GM19099 (cell line): Measurements from ENCODE around the gene RRAS2.

Source experiments
- POLR2A ChIP-seq: IDR thresholded peaks from 3 replicates; pipeline ENCODE4 v1.6.1; 2011; ENCODE audit warnings: low read depth; ENCODE audit not compliant: insufficient read length; ENCODE audit errors: extremely low read depth

Gene RRAS2

GRCh38 chr11:14376920-14377319 is 17.9 kb upstream of the RRAS2 start:
- TF ChIP-seq POLR2A = no peak

GRCh38 chr11:14374922-14375830 is 16.2 kb upstream of the RRAS2 start:
- no peak for TF ChIP-seq POLR2A

DNA sequence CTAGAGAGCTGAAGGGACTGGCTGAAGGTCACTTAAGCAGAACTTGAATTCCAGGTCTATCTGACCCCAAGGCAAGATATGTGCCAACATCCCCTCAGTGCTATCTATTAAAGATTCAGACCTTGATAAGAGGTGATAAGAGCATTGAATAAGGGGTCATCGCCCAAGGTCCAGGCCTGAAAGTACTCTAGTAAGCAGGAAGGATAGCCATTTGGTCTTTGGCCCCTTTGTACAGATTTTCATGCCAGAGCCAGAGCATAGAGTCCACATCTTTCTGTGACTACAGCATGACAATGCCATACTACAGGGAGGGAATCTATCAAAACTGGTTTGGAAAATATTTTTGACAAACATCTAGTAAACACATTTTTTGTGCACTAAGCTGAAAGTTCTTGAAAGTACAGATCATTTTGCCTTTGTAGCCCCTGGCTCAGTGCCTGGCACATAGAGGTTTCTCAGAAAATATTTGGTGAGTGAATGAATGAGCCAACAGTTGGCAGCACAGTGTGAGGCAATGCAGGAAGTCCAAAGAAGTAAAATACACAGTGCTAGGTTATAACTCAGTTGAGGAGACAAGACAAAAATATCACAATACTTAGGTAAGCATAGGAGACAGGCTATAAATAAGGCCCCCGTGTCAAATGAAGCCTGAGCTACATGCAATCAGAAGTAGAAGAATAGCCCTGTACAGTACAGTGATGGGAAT is 15.1 kb upstream of the RRAS2 start:
- TF ChIP-seq POLR2A = no peak

DNA sequence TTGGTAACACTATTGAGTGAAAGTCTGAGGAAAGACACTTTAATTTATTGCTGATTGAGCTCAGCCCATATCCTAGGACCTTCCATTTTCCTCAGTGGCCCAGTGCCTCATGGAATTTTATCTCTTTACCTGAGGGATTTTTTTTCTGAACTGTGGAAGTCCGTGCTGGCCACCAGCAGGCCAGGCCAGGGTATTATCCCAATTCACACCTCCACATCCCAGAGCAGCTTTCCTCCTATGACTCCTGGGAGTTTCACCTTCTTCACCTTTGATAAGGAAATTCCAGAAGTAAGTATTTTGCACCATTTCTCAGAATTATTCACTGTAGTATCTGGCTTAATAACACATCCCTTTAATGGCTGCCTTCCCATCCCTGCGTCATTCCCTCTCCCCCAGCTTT is 13.0 kb upstream of the RRAS2 start:
- TF ChIP-seq POLR2A = no peak

DNA sequence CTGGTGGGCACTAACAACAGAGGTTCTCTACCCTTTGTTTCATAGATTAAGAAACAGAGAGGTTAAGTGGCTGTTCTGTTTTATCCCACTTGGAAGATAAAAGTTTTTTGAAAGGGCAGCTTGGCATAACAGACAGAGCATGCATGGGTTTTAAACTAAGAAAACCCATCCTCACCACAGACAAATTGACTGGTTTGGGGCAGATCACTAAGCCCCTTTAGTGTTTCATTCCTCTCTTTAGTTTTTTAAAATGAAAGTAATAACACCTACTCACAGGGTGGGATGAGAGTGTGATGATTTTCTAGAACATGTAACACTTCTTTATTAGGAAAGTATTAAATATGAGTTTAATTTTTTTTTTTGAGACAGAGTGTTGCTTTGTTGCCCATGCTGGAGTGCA is 12.3 kb upstream of the RRAS2 start:
- no peak for TF ChIP-seq POLR2A

DNA sequence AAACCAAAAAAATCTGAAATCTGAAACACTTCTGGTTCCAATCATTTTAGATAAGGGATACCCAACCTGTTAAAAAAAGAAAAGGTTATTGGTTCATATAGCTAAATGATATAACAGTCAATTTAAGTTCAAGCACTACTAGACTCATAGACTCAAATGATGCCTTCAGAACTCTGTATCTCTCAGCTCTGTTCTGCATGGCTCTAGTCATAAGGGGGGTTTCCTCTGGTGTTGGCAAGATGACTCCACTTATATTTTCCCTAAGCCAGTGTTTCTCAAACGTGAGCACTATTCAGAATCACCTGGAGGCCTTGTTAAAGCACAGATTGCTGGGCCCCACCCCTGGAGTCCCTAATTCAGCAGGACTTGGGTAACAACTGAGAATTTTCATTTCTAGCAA is 11.5 kb upstream of the RRAS2 start:
- no peak for TF ChIP-seq POLR2A

GRCh38 chr11:14369598-14369997 is 10.6 kb upstream of the RRAS2 start:
- no peak for TF ChIP-seq POLR2A

DNA sequence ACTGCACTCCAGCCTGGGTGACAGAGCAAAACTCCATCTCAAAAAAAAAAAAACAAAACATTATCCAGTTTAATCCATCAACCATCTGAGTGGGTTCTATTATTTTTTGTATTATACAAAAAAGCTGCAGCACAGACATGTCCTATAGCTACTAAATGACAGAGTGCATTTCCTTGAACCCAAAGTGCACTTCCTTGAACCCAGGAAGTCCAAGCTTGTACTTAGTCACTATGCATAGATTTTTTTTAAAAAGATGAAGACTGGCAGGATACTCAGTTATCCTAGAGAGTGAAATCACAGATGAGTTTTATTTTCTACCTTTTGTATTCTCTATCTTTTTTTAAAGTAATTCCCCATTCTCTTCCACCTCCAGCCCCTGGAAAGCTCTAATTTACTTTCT is 8.0 kb upstream of the RRAS2 start:
- TF ChIP-seq POLR2A = no peak

DNA sequence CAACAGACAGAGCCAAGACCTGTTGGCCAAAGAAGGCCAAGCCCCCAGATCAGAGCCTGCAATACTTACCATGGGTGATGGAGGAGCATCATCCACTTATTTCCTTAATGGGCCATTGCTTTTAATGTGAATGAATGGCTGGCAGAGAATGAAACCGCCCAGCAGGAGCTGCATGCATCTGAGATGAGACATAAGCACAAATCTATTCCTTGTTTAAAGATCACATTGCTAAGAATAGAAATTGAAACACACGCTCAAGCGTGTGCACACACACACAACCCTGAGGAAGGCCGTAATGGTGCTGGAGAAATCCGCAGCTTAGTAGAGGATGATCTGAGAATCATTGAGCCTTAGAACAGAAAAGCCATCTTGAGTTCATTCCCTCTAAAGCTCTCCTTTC is 5.3 kb upstream of the RRAS2 start:
- TF ChIP-seq POLR2A = no peak

DNA sequence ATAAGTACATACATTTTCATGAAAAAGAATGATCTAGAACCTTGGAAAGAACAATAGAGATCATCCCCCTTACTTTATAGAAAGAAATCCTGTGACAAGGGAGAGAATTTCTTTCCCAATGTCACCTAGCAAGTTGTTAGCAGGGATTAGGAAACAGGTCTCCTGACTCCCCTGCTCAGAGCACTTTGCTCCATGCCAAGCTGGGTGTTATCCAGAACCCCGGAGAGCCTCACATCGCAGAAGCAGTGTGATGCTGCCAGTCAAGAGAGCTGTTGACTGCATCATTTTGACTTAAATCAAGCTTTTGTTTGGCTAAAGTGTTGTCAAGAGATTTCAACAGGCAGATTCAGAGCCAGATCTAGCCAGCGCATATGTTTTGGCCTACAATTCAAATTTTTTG is 3.6 kb upstream of the RRAS2 start:
- no peak for TF ChIP-seq POLR2A

DNA sequence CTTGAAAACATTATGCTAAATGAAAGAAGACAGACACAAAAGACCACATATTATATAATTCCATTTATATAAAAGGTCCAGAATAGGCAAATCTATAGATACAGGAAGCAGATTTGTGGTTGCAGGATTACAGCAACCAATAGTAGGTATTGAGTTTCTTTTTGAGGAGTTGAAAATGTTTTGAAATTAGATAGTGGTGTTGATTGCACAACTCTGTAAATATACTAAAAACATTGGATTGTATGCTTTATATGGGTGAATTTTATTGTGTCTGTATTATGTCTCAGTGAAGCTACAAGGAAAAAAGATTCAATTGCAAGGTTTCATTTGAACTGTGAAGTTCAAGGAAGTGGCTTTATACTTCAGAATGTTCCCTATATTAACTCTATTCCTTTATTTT is 3.0 kb upstream of the RRAS2 start:
- TF ChIP-seq POLR2A = no peak

DNA sequence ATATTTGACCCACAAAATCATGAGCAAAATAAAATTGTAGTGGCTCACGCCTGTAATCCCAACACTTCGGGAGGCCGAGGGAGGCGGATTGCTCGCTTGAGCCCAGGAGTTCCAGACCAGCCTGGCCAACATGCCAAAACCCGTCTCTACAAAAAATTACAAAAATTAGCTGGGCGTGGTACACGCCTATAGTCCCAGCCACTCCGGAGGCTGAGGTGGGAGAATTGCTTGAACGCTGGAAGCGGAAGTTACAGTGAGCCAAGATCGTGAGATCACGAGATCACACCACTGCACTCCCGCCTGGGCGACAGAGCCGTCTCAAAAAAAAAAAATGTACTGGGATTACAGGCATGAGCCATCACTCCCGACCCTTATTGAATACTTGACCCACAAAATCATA is 2.0 kb upstream of the RRAS2 start:
- no peak for TF ChIP-seq POLR2A

- TF ChIP-seq POLR2A = no peak
Observed at GRCh38 chr11:14359501-14360031, 583 bp upstream of the RRAS2 start.

GRCh38 chr11:14357881-14358728 is 878 bp downstream of the RRAS2 start:
- no peak for TF ChIP-seq POLR2A

GRCh38 chr11:14356342-14356741 is 2.6 kb downstream of the RRAS2 start:
- no peak for TF ChIP-seq POLR2A
